ENCODE results near the gene ARHGAP45. TPM values are rescaled to one million over a fixed set of nuclear protein-coding genes. Genes with fewer than 3 reads are reported as not detected.

The ARHGAP45 gene
- total RNA-seq, 1 donor from 2014 or later, result 4.5 TPM

DNA sequence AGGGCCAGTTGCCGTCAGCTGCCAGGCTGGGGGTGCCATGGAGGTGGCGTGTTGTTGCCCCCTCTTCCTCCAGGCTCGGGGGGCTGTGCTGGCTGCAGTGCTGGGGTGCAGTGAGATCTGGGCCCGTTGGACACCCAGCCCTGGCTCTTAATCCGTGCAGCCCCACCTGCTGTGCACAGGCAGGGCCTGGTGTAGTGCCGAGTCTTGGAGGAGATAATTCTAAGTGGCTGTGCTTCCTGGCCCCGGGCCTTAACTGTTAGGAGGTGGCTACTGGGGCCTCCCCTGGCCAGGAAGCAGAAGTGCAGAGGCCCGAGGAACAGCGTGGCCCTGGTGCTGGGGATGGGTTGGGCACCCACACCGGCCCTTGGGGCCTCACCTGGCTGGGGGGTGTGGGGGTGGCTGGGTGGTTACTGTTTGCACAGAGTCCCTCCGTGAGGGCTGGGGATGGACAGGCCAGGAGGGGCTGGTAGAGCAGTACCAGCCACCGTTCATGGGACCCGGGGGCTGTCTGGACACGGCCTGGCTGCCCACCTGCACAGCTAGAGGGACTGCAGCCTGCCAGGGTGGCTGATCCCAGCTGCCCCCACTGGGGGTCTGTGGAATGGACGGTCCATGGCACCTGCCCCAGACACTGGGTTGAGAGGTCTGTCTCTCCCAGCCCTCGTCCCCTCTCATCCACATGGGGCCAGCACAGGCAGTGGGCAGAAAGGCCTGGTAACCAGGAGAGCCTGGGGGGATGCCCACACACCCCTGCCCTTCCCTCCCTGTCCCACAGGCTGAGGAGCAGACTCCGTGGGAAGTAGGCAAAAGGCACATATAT lies 40.1 kb downstream of the ARHGAP45 start:
- Mint-ChIP-seq H3K36me3 (no peaks in the 10 kb centered on the region), H3K27me3 (no peaks in the 10 kb centered on the region), H3K27ac (peak overlapping the region; percentile 63), H3K4me1 (ENCODE audit: unreplicated experiment) (peaks cover under 1% of the 10 kb centered on the region), H3K9me3 (no peaks in the 10 kb centered on the region), H3K4me3 (peak overlapping the region; percentile 79)
- TF ChIP-seq, protein P1, sequence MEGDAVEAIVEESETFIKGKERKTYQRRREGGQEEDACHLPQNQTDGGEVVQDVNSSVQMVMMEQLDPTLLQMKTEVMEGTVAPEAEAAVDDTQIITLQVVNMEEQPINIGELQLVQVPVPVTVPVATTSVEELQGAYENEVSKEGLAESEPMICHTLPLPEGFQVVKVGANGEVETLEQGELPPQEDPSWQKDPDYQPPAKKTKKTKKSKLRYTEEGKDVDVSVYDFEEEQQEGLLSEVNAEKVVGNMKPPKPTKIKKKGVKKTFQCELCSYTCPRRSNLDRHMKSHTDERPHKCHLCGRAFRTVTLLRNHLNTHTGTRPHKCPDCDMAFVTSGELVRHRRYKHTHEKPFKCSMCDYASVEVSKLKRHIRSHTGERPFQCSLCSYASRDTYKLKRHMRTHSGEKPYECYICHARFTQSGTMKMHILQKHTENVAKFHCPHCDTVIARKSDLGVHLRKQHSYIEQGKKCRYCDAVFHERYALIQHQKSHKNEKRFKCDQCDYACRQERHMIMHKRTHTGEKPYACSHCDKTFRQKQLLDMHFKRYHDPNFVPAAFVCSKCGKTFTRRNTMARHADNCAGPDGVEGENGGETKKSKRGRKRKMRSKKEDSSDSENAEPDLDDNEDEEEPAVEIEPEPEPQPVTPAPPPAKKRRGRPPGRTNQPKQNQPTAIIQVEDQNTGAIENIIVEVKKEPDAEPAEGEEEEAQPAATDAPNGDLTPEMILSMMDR (conservative IDR thresholded peaks at IDR 0.05), result no peak
- DNase-seq (ENCODE audit: extremely low spot score, unreplicated experiment), result no peak

GRCh38 chr19:1107661-1108261 lies 40.8 kb downstream of the ARHGAP45 start:
- TF ChIP-seq, protein P1 (conservative IDR thresholded peaks at IDR 0.05), result no peak
- no peaks in the 10 kb centered on the region for H3K4me1 Mint-ChIP-seq (ENCODE audit: unreplicated experiment)
- no peak overlapping the region for H3K27ac Mint-ChIP-seq
- H3K27me3 Mint-ChIP-seq, result no peaks in the 10 kb centered on the region
- DNase-seq (ENCODE audit: extremely low spot score, unreplicated experiment), result no peak
- no peaks in the 10 kb centered on the region for H3K36me3 Mint-ChIP-seq
- no peaks in the 10 kb centered on the region for H3K9me3 Mint-ChIP-seq
- no peak overlapping the region for H3K4me3 Mint-ChIP-seq

DNA sequence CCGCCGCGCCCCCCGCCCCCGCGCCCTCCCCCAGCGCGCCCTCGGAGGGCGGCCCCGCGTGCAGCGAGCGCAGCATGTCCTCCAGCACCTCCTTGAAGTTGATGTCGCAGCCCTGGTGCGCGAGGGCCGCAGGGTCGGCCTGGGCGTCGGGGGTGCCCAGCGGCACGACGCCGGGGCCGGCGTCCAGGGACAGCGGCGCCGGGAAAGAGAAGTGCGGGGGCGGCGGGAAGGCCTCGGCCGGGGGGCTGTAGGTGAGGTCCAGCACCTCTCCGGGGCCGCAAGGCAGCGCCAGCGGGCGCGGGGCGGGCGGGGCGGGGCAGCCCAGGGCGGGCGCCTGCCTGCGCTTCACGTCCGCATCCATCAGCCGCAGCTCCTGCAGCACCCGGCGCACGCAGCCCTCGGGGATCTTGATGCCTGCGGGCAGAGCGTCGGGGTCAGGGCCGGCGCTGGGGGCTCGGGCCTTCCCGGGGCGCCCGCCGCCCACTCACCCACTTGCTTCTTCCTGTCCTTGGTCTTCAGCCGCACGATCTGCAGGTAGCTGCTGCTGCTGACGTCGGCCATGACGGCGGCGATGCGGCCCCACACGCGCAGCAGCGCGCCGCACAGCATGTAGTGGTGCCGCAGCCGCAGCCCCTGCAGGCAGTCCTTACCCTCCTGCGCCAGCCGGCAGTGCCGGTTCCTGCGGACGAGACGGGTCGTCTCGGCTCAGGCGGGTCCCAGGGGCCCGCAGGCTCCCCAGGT lies 41.5 kb downstream of the ARHGAP45 start:
- Mint-ChIP-seq H3K27me3 (no peaks in the 10 kb centered on the region), H3K9me3 (no peaks in the 10 kb centered on the region), H3K4me3 (no peak overlapping the region), H3K27ac (no peak overlapping the region), H3K4me1 (ENCODE audit: unreplicated experiment) (no peaks in the 10 kb centered on the region), H3K36me3 (no peaks in the 10 kb centered on the region)
- DNase-seq (ENCODE audit: extremely low spot score, unreplicated experiment), result no peak
- TF ChIP-seq, protein P1 (conservative IDR thresholded peaks at IDR 0.05), result no peak

- no peak overlapping the region for H3K4me3 Mint-ChIP-seq
- no peaks in the 10 kb centered on the region for H3K9me3 Mint-ChIP-seq
- H3K36me3 Mint-ChIP-seq, result no peaks in the 10 kb centered on the region
- no peaks in the 10 kb centered on the region for H3K4me1 Mint-ChIP-seq (ENCODE audit: unreplicated experiment)
- TF ChIP-seq, protein P1 (conservative IDR thresholded peaks at IDR 0.05), result no peak
- no peak for DNase-seq (ENCODE audit: extremely low spot score, unreplicated experiment)
- no peaks in the 10 kb centered on the region for H3K27me3 Mint-ChIP-seq
- no peak overlapping the region for H3K27ac Mint-ChIP-seq
Observed at GRCh38 chr19:1109032-1109551, 42.1 kb downstream of the ARHGAP45 start.

GRCh38 chr19:1109697-1110671 lies 43.0 kb downstream of the ARHGAP45 start:
- Mint-ChIP-seq H3K27me3 (no peaks in the 10 kb centered on the region), H3K36me3 (no peaks in the 10 kb centered on the region), H3K27ac (no peak overlapping the region), H3K4me1 (ENCODE audit: unreplicated experiment) (no peaks in the 10 kb centered on the region), H3K9me3 (no peaks in the 10 kb centered on the region), H3K4me3 (no peak overlapping the region)
- no peak for DNase-seq (ENCODE audit: extremely low spot score, unreplicated experiment)
- TF ChIP-seq, protein P1 (conservative IDR thresholded peaks at IDR 0.05), result no peak
